HepG2 (cell line): ENCODE data around the gene ERMARD. TPM values are rescaled to one million over a fixed set of nuclear protein-coding genes. Genes with fewer than 3 reads are reported as not detected.

Source experiments
- ARNTL ChIP-seq: sonication (generic); formaldehyde crosslinking; IDR thresholded peaks from 2 replicates; pipeline ENCODE4 v1.4.0; 2020; ENCODE audit warnings: mild to moderate bottlenecking, missing genetic modification reagents
- CENPX ChIP-seq: sonication (generic); formaldehyde crosslinking; IDR thresholded peaks from 2 replicates; pipeline ENCODE4 v1.9.0; 2021; ENCODE audit warnings: mild to moderate bottlenecking, missing genetic modification reagents, moderate library complexity
- EED ChIP-seq: sonication (generic); formaldehyde crosslinking; IDR thresholded peaks from 2 replicates; pipeline ENCODE4 v1.5.0; 2020; ENCODE audit warnings: mild to moderate bottlenecking, missing genetic modification reagents
- HHEX ChIP-seq: IDR thresholded peaks from 2 replicates; pipeline ENCODE4 v1.6.1; 2016; ENCODE audit warnings: control low read depth
- KLF13 ChIP-seq: sonication (generic); formaldehyde crosslinking; IDR thresholded peaks from 2 replicates; pipeline ENCODE4 v1.4.0; 2020; ENCODE audit warnings: mild to moderate bottlenecking, missing genetic modification reagents
- KLF6 ChIP-seq: IDR thresholded peaks from 2 replicates; pipeline ENCODE4 v1.8.0; 2016; ENCODE audit warnings: missing biosample characterization, missing genetic modification reagents
- NFE2 ChIP-seq: sonication (generic); formaldehyde crosslinking; IDR thresholded peaks from 2 replicates; pipeline ENCODE4 v1.4.0; 2020; ENCODE audit warnings: missing genetic modification reagents
- RFXAP ChIP-seq: sonication (generic); formaldehyde crosslinking; IDR thresholded peaks from 2 replicates; pipeline ENCODE4 v1.4.0; 2020; ENCODE audit warnings: missing genetic modification reagents, borderline replicate concordance
- RXRB ChIP-seq: IDR thresholded peaks from 2 replicates; pipeline ENCODE4 v1.6.1; 2016; ENCODE audit warnings: borderline replicate concordance, missing genetic modification reagents, missing compliant biosample characterization
- SRSF4 ChIP-seq: fragments of 200-400 bp; formaldehyde crosslinking; IDR thresholded peaks from one replicate; pipeline ENCODE4 v1.6.1; 2018; ENCODE audit warnings: mild to moderate bottlenecking, low read depth, low read length, moderate library complexity; ENCODE audit not compliant: poor library complexity, severe bottlenecking
- ZBTB38 ChIP-seq: sonication (generic); formaldehyde crosslinking; IDR thresholded peaks from 2 replicates; pipeline ENCODE4 v1.5.1; 2020; ENCODE audit warnings: mild to moderate bottlenecking, missing genetic modification reagents
- ZBTB42 ChIP-seq: sonication (generic); formaldehyde crosslinking; IDR thresholded peaks from 2 replicates; pipeline ENCODE4 v1.5.0; 2020; ENCODE audit warnings: mild to moderate bottlenecking, missing genetic modification reagents
- ZNF331 ChIP-seq: sonication (generic); formaldehyde crosslinking; IDR thresholded peaks from 2 replicates; pipeline ENCODE4 v1.4.0; 2020; ENCODE audit warnings: missing genetic modification reagents
- ZNF451 ChIP-seq: sonication (generic); formaldehyde crosslinking; IDR thresholded peaks from 2 replicates; pipeline ENCODE4 v1.5.0; 2020; ENCODE audit warnings: mild to moderate bottlenecking, missing genetic modification reagents
- ZNF598 ChIP-seq: sonication (generic); formaldehyde crosslinking; IDR thresholded peaks from 2 replicates; pipeline ENCODE4 v1.5.1; 2020; ENCODE audit warnings: mild to moderate bottlenecking, missing genetic modification reagents, borderline replicate concordance
- ZNF737 ChIP-seq: sonication (generic); formaldehyde crosslinking; IDR thresholded peaks from 2 replicates; pipeline ENCODE4 v1.5.0; 2020; ENCODE audit warnings: missing genetic modification reagents, mild to moderate bottlenecking, borderline replicate concordance
- polyA plus RNA-seq, 8 experiments: library from polyadenylated mRNA; depleted of rRNA in 3 of 8; stranded (reverse) in 7 of 8; unstranded in 1 of 8; fragments of >200 nt; fragmentation: Illumina TruSeq in 4 of 8; extraction: Trizol in 4 of 8; gene quantifications; 2 replicates each; pipeline versions ENCODE4 v1.2.1 to v1.2.3, GENCODE V29; 2011 to 2016; ENCODE audit warnings: low read depth in 4 of 8, missing spikeins in 1 of 8, mixed read lengths in 1 of 8; ENCODE audit not compliant: insufficient read depth in 1 of 8
- total RNA-seq, 5 experiments: library from RNA; depleted of rRNA; stranded (reverse); fragments of >200 nt; fragmentation: Illumina TruSeq; extraction: Trizol; gene quantifications; 2 replicates each; pipeline ENCODE4 v1.2.3, GENCODE V29; 2016; ENCODE audit warnings: low read depth in 1 of 5
- TF ChIP-seq, protein P1 (sequence below): sonication (generic); formaldehyde crosslinking; IDR thresholded peaks from 2 replicates; pipeline ENCODE4 v1.4.0; 2020; ENCODE audit warnings: missing genetic modification reagents
- TF ChIP-seq, protein P2 (sequence below): sonication (generic); formaldehyde crosslinking; IDR thresholded peaks from 2 replicates; pipeline ENCODE4 v1.5.1; 2020; ENCODE audit warnings: mild to moderate bottlenecking, missing genetic modification reagents
- TF ChIP-seq, protein P3 (sequence below): IDR thresholded peaks from 2 replicates; pipeline ENCODE4 v1.6.1; 2016
- TF ChIP-seq, protein P4 (sequence below): sonication (generic); formaldehyde crosslinking; IDR thresholded peaks from 2 replicates; pipeline ENCODE4 v1.4.0; 2020; ENCODE audit warnings: mild to moderate bottlenecking, missing genetic modification reagents

The ERMARD gene
- total and polyA plus RNA-seq, 2 of the 13 experiments (the other 11 are each of a cell fraction or from before 2014, with no cell fraction given) = 8.8 to 10.7 TPM

DNA sequence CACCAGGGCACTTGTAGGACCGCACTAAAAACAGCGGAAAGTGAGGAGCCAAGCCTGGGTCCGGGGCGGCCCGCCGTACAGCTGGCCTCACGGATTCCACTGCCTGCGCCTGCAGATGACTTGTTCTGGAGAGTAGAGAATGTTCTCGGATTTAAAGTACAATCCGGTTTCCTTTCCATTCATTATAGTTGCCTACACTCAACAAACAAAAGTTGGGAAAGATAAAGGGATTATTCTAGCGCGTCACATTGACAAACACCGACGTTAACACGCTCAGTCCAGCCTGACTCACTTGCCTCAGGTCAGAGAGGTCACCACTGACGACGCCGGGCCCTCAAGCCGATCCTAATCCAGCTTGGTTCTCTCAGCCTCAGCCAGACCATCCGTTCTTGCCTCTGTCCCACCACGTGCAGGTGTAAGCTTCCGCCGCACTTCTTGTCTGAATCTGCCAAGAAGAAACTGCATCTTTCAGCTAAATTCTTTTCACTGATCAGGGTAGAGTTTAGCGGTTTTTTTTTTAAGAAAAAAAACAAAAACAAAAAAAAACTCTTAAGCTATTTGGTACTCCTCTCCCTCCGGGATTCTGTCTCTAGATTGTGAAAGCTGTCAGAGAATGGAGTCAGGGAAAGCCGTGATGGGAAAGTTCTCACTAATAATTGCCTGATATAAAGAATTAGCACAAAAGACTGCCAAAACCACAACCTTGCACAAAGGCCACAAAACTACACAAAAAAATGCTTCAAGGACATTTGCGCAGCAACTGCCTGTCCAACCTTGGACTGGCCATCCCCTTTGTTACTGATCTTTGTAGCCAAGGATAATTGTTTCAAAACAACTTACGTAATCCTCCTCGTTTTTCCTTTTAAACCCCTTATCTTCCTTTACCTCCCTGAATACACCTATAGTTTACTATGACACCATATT is 26.0 kb upstream of the ERMARD start (continued):
- TF ChIP-seq RXRB (CRISPR knock-in tag) (peak; percentile 76), ZNF331 (CRISPR knock-in tag) (no peak), ZNF737 (no peak; the same call in 1 of the 2 replicates), HHEX (CRISPR knock-in tag) (peak; percentile 50; the same call in 1 of the 2 replicates), ZNF598 (CRISPR knock-in tag) (peak; percentile 17; the same call in 1 of the 2 replicates), ZBTB42 (CRISPR knock-in tag) (peak; percentile 76), SRSF4 (no peak), ZNF451 (CRISPR knock-in tag) (no peak), ARNTL (CRISPR knock-in tag) (no peak), EED (CRISPR knock-in tag) (0 out of 2 replicates have a peak, but pooled peaks have one; percentile 44), KLF13 (CRISPR knock-in tag) (no peak), RFXAP (CRISPR knock-in tag) (peak; percentile 64), NFE2 (no peak), ZBTB38 (CRISPR knock-in tag) (no peak; the same call in 1 of the 2 replicates), KLF6 (CRISPR knock-in tag) (peak; percentile 88; the same call in 1 of the 2 replicates), CENPX (CRISPR knock-in tag) (no peak)
- TF ChIP-seq, protein P1, sequence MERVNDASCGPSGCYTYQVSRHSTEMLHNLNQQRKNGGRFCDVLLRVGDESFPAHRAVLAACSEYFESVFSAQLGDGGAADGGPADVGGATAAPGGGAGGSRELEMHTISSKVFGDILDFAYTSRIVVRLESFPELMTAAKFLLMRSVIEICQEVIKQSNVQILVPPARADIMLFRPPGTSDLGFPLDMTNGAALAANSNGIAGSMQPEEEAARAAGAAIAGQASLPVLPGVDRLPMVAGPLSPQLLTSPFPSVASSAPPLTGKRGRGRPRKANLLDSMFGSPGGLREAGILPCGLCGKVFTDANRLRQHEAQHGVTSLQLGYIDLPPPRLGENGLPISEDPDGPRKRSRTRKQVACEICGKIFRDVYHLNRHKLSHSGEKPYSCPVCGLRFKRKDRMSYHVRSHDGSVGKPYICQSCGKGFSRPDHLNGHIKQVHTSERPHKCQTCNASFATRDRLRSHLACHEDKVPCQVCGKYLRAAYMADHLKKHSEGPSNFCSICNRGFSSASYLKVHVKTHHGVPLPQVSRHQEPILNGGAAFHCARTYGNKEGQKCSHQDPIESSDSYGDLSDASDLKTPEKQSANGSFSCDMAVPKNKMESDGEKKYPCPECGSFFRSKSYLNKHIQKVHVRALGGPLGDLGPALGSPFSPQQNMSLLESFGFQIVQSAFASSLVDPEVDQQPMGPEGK = peak; percentile 45; the same call in 1 of the 2 replicates
- TF ChIP-seq, protein P2, sequence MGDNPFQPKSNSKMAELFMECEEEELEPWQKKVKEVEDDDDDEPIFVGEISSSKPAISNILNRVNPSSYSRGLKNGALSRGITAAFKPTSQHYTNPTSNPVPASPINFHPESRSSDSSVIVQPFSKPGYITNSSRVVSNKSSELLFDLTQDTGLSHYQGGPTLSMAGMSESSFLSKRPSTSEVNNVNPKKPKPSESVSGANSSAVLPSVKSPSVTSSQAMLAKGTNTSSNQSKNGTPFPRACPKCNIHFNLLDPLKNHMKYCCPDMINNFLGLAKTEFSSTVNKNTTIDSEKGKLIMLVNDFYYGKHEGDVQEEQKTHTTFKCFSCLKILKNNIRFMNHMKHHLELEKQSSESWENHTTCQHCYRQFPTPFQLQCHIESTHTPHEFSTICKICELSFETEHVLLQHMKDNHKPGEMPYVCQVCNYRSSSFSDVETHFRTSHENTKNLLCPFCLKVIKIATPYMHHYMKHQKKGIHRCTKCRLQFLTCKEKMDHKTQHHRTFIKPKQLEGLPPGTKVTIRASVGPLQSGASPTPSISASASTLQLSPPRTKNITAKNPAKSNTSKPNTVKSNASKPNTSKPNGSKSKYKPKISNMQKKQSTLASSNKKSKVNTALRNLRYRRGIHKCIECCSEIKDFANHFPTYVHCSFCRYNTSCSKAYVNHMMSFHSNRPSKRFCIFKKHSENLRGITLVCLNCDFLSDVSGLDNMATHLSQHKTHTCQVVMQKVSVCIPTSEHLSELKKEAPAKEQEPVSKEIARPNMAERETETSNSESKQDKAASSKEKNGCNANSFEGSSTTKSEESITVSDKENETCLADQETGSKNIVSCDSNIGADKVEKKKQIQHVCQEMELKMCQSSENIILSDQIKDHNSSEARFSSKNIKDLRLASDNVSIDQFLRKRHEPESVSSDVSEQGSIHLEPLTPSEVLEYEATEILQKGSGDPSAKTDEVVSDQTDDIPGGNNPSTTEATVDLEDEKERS (CRISPR knock-in tag) = peak; percentile 65; the same call in 1 of the 2 replicates
- TF ChIP-seq, protein P3, sequence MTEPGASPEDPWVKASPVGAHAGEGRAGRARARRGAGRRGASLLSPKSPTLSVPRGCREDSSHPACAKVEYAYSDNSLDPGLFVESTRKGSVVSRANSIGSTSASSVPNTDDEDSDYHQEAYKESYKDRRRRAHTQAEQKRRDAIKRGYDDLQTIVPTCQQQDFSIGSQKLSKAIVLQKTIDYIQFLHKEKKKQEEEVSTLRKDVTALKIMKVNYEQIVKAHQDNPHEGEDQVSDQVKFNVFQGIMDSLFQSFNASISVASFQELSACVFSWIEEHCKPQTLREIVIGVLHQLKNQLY (CRISPR knock-in tag) = peak; percentile 53
- TF ChIP-seq, protein P4, sequence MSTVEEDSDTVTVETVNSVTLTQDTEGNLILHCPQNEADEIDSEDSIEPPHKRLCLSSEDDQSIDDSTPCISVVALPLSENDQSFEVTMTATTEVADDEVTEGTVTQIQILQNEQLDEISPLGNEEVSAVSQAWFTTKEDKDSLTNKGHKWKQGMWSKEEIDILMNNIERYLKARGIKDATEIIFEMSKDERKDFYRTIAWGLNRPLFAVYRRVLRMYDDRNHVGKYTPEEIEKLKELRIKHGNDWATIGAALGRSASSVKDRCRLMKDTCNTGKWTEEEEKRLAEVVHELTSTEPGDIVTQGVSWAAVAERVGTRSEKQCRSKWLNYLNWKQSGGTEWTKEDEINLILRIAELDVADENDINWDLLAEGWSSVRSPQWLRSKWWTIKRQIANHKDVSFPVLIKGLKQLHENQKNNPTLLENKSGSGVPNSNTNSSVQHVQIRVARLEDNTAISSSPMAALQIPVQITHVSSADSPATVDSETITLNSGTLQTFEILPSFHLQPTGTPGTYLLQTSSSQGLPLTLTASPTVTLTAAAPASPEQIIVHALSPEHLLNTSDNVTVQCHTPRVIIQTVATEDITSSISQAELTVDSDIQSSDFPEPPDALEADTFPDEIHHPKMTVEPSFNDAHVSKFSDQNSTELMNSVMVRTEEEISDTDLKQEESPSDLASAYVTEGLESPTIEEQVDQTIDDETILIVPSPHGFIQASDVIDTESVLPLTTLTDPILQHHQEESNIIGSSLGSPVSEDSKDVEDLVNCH (CRISPR knock-in tag) = no peak
